ENCODE data around the gene MSRB1.
A peak's percentile ranks its signal among the peaks of the same experiment; 100 is the strongest.

DNA sequence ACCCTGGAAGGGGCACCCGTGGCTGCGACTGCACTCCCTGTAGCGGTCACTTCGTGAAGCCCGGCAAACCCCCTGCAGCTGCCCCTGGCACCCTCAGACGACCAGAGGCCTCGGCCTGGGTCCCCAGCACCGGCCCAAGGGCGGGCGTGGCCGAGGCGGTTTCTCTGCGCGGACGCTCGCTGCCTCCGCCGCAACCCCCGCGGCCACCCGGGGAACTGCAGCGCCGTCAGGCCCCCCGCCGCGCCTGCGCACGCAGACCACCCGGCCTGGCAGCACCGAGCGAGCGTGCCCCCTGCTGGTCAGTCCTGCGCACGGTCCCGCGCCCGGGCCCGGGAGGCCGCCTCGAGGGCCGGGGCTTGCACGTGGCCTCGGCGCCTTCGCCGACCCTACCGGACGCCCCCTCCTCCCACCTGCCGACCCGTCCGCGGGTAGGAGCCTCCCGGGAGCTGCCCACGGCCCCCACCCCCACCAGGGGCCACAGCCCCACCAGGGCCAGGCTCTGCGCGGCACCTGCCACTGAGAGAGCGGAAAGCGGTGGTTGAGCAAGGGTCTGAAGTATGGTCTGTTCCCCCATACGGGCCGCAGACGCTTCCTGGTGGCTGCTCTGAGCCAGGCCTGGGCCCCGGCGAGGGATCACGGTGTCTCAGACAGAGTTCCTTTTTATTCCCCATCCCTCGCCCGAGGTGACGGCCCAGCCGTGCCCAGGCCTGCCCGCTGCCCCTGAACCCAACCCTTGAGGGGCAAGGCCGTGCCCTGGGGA lies 13.2 kb downstream of the MSRB1 start:
- TF ChIP-seq, protein P1, sequence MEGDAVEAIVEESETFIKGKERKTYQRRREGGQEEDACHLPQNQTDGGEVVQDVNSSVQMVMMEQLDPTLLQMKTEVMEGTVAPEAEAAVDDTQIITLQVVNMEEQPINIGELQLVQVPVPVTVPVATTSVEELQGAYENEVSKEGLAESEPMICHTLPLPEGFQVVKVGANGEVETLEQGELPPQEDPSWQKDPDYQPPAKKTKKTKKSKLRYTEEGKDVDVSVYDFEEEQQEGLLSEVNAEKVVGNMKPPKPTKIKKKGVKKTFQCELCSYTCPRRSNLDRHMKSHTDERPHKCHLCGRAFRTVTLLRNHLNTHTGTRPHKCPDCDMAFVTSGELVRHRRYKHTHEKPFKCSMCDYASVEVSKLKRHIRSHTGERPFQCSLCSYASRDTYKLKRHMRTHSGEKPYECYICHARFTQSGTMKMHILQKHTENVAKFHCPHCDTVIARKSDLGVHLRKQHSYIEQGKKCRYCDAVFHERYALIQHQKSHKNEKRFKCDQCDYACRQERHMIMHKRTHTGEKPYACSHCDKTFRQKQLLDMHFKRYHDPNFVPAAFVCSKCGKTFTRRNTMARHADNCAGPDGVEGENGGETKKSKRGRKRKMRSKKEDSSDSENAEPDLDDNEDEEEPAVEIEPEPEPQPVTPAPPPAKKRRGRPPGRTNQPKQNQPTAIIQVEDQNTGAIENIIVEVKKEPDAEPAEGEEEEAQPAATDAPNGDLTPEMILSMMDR (conservative IDR thresholded peaks at IDR 0.05): peak; percentile 87; the same call in 1 of the 2 replicates
- TF ChIP-seq EZH2 (IDR thresholded peaks at IDR 0.05; ENCODE audit: low read depth): no peak

Measured in PC-9 (cell line).